SJSA1 (cell line): Measurements from ENCODE around the gene IL5RA. TPM values are rescaled to one million over a fixed set of nuclear protein-coding genes. Genes with fewer than 3 reads are reported as not detected.

ENCODE experiments used
- DNase-seq, 2 experiments: peaks; one replicate each; pipeline ENCODE4 v3.0.0-alpha.2; 2015 to 2020; ENCODE audit warnings: low spot score in 2 of 2, low read depth in 1 of 2
- H3K27ac ChIP-seq: fragments of 250-450 bp; sonication (Bioruptor Pico); 2 replicates; pipeline ENCODE4 v1.5.1; 2020; ENCODE audit warnings: mild to moderate bottlenecking, moderate library complexity
- H3K27me3 ChIP-seq: fragments of 250-450 bp; sonication (Bioruptor Pico); replicated peaks from 2 replicates; pipeline ENCODE4 v1.5.1; 2020; ENCODE audit warnings: mild to moderate bottlenecking, moderate library complexity
- H3K36me3 ChIP-seq: fragments of 250-450 bp; sonication (Bioruptor Pico); 2 replicates; pipeline ENCODE4 v1.5.1; 2020; ENCODE audit warnings: mild to moderate bottlenecking
- H3K4me1 ChIP-seq: fragments of 250-450 bp; sonication (Bioruptor Pico); replicated peaks from 2 replicates; pipeline ENCODE4 v1.6.1; 2021; ENCODE audit warnings: mild to moderate bottlenecking
- H3K4me3 ChIP-seq: fragments of 250-450 bp; sonication (Bioruptor Pico); 2 replicates; pipeline ENCODE4 v1.5.1; 2020; ENCODE audit warnings: mild to moderate bottlenecking
- H3K9me3 ChIP-seq: fragments of 250-450 bp; sonication (Bioruptor Pico); replicated peaks from 2 replicates; pipeline ENCODE4 v1.5.1; 2020; ENCODE audit warnings: mild to moderate bottlenecking
- total RNA-seq: library from RNA; depleted of rRNA; stranded (reverse); fragments of >200 nt; shearing (Covaris generic); gene quantifications from 2 replicates; pipeline ENCODE4 v1.2.3, GENCODE V29; 2014

Gene IL5RA
- total RNA-seq, 1 experiment from 2014 or later, result not detected

DNA sequence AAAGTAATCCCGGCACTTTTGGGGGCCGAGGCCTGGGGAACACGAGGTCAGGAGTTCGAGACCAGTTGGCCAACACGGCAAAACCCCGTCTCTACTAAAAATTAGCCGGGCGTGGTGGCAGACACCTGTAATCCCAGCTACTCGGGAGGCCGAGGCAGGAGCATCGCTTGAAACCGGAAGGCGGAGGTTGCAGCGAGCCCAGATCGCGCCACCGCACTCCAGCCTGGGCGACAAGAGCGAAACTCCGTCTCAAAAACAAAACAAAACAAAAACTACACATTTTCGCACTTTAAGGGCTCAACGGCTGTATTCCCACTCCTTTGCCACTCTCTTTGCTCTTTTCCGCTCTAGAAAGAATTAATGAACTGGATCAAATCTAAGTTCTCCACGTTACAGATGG is 15.8 kb upstream of the IL5RA start:
- H3K4me3 ChIP-seq, result peak overlapping the region; percentile 90
- no peak for DNase-seq

DNA sequence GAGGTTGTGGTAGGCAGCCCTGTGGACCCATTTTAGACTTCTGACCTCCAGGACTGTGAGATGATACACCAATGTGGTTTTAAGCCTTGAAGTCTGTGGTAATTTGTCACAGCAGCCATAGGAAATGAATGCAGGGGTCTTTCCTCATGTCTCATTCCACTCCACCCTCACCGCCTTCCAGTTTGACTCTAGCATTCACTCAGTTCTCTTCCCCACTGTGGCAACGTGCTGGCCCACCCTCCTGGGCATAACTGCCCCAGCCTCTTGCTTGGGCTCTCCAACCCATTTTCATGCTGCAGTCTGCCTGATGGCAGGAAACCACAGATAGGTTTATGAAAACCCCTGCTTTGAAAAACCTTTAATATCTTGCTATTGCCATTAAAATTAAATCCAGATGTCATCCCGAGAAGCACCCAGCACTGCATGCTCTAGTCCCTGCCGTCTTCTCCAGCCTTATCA is 9.2 kb upstream of the IL5RA start:
- no peak for DNase-seq
- Histone ChIP-seq H3K4me1 (no peaks in the 10 kb centered on the region), H3K9me3 (no peaks in the 10 kb centered on the region), H3K27me3 (no peaks in the 10 kb centered on the region), H3K36me3 (no peaks in the 10 kb centered on the region), H3K27ac (no peak overlapping the region), H3K4me3 (no peak overlapping the region)

More for the DNA sequence above, 15.8 kb upstream of the IL5RA start:
- Histone ChIP-seq H3K9me3 (no peaks in the 10 kb centered on the region), H3K36me3 (peaks cover 30% of the 10 kb centered on the region), H3K4me1 (peaks cover 5% of the 10 kb centered on the region), H3K27me3 (no peaks in the 10 kb centered on the region), H3K27ac (peak overlapping the region; percentile 94)

DNA sequence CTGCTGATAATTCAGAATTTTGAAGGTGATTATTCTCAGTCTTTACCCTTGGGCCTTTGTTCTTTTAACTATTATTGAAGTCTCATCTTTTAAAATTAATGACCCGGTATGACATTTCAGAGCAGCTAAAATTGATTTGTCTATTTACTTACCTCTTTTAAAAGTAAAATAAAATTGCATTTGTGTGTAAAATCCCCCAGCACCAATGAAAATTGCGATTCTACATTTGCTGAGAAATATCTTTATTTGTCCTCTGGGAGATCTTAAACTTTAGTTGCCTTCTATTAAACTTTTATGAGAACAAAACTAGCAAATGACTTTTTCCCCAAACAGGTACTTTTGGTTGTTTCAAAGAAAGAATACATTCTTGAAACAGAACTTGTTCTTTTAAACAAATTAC is 7.5 kb upstream of the IL5RA start:
- Histone ChIP-seq H3K9me3 (no peaks in the 10 kb centered on the region), H3K36me3 (no peaks in the 10 kb centered on the region), H3K27ac (no peak overlapping the region), H3K27me3 (no peaks in the 10 kb centered on the region), H3K4me3 (no peak overlapping the region), H3K4me1 (no peaks in the 10 kb centered on the region)
- no peak for DNase-seq

DNA sequence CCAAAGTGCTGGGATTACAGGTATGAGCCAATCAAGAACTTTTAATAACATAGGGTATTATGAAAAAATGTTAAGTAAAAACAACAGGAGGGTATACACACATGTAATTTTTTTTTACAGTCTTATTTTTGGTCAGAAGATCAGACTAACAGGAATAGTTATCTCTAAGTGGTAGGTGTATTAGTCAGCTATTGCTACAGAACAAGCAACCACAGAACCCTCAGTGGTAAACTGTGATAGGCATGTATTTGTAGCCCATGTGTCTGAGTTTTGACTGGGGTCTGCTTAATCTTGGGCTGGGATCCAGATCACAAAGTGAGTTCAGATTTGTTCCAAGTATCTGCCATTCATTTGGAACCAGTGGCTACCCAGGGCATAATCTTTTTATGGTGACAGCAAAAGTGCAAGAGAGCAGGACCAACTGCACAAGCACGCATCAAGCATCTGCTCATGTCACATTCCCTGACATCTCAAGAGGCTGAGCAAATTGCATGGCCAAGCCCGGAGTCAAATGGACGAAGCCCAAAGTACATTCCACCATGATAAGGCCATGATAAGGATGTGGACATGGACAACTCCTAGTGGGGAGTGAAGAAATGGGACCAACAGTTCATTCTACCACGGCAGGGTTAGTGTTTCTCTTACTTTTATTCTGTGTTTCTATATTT is 3.0 kb upstream of the IL5RA start:
- DNase-seq, result no peak
- no peaks in the 10 kb centered on the region for H3K4me1 ChIP-seq
- no peaks in the 10 kb centered on the region for H3K36me3 ChIP-seq
- no peaks in the 10 kb centered on the region for H3K27me3 ChIP-seq
- no peaks in the 10 kb centered on the region for H3K9me3 ChIP-seq
- H3K4me3 ChIP-seq, result no peak overlapping the region
- H3K27ac ChIP-seq, result no peak overlapping the region

DNA sequence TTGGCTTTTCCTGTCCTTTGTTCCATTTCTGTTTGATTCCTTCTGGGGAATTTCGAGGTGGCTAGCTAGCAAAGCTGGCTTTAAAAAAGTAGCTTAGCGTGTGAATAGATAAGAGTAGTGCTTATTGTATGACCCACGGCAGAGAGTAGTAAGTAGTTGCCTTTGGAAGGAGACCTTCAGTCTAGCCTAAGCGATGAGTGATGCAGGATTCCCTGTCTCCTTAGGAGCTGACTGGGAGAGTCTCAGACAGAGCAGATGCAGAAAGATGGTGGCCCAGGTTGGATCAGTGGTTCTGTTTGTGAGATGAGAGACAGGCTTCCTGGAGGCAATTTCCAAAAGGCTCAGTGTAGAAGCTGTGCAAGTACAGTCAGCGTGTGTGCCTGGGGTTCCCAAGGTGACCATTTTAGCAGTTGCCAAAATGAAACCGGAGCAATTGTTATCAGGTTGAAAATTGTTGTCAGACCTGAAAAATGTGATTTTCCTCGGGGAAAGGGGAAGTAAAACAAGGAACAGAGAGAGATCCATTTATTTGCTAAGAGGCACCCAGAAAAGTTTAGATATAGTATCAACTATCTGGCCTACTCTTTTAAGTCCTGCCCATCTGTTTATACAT is 681 bp upstream of the IL5RA start:
- DNase-seq, result no peak
- Histone ChIP-seq H3K4me3 (no peak overlapping the region), H3K9me3 (no peaks in the 10 kb centered on the region), H3K4me1 (no peaks in the 10 kb centered on the region), H3K27me3 (no peaks in the 10 kb centered on the region), H3K36me3 (no peaks in the 10 kb centered on the region), H3K27ac (no peak overlapping the region)

DNA sequence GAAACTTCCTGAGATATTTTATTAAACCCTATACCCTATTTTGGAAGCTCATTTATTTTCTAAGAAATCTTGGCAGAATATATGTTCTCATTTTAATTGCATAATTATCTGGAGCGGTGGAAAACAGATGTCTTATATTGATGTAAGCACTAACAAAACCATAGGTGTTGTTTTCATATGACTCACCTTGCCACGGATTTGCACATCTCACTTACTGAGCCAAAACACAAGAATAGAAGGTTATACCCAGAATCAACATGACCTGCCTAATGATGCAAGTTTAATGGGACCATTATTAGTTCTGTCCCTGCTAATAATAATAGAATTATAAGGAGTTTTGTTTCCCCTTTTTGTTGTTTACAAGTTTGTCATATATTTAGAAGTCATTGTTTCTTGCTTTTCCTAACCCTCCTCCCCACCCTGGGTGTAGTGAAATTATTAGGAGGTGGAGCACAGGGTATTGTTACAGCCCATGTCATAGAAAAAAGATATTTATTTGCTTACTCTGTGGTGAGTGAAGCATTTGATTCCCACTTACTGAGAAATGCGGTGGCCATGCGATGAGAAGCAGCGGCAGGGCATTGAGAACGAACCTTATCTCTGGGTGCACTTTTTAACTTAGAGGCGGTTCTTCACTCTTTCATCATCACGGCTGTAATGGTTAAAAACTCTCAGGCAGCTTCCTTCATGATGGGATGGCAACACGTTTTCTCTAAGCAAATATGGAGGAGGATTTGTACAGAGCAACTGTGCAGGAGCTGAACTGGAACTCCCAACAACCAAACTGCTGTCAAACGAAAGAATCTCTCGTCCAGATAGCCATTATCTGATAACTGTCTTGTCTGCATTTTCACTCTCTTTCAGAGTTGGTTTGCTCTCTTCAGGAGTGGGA is 521 bp downstream of the IL5RA start:
- Histone ChIP-seq H3K4me3 (no peak overlapping the region), H3K4me1 (no peaks in the 10 kb centered on the region), H3K27me3 (no peaks in the 10 kb centered on the region), H3K27ac (no peak overlapping the region), H3K9me3 (no peaks in the 10 kb centered on the region), H3K36me3 (no peaks in the 10 kb centered on the region)
- no peak for DNase-seq

DNA sequence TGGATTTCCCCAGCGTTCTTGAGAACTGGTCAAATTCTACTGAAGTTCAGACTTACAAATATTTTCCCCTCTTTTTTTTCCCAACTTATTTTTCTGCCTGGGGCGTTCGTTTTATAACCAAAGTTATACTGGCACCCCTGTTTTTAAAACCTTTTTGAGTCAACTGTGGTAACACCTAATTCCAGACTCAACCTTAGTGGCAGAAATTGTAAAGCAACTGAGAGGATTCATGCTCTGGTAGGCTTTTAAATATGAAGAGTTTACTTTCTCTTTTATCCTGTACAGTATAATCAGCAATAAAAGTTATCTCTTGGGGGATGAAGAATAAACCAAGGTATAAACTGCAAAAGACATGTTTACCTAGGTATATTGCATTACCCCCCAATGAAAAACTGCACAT is 2.3 kb downstream of the IL5RA start:
- Histone ChIP-seq H3K36me3 (no peaks in the 10 kb centered on the region), H3K4me3 (no peak overlapping the region), H3K27me3 (no peaks in the 10 kb centered on the region), H3K27ac (no peak overlapping the region), H3K9me3 (no peaks in the 10 kb centered on the region), H3K4me1 (no peaks in the 10 kb centered on the region)
- no peak for DNase-seq

DNA sequence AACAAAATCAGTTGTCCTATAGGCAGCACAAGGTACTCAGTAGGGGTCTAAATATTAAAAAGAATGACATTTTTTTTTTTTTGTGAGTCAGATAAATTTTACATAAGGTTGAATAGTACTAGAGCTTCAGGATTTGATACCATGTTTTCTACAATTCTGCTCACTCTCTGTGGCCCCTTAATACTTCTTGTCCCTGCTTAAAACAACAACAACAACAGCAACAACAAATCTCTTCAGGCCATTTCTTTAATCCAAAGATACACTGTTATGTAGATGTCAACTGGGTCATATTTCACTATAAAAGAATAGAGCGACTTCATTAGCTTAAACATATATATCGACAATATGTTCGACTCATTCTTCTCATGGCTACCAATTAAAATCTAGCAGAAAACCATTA is 3.0 kb downstream of the IL5RA start:
- Histone ChIP-seq H3K27ac (no peak overlapping the region), H3K27me3 (no peaks in the 10 kb centered on the region), H3K36me3 (no peaks in the 10 kb centered on the region), H3K9me3 (no peaks in the 10 kb centered on the region), H3K4me3 (no peak overlapping the region), H3K4me1 (no peaks in the 10 kb centered on the region)
- DNase-seq, result no peak

DNA sequence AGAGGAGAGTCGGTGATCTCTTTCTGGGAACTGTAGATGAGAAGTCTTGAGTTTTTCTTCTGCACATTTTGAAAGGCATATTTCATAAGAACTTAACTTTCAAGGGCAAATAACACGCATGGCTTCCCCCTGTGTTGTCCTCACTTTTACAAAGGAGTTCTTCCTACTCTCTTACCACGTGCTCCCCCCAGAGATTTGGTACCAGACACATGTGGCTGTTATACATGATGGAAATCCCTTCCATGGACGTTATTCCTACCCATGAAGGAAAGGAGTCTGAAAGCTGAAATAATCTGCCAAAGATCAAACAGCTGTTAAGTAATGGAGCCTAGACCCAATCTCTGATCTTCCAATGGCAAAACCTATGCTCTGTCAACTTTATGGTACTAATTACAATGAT is 4.4 kb downstream of the IL5RA start:
- Histone ChIP-seq H3K36me3 (no peaks in the 10 kb centered on the region), H3K4me1 (no peaks in the 10 kb centered on the region), H3K9me3 (no peaks in the 10 kb centered on the region), H3K4me3 (no peak overlapping the region), H3K27me3 (no peaks in the 10 kb centered on the region), H3K27ac (no peak overlapping the region)
- no peak for DNase-seq

DNA sequence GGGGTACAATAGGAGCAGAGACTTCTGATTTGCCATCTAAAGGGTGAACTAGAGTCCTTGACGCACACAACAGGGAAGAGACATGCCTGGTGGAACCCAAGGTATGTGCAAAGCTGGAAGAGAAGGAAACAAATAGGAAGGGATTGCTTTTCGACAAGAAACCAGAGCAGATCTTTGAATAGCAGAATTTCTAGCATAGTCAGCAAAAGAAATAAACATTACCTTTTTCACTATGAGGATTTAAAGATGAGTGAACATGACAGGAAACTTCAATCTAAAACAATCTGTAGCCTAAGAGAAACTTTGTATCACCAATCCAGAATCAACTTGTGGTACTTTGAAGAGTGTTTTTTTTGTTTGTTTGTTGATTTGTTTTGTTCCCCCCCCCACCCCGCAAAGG is 4.9 kb downstream of the IL5RA start:
- no peaks in the 10 kb centered on the region for H3K4me1 ChIP-seq
- no peaks in the 10 kb centered on the region for H3K9me3 ChIP-seq
- H3K27ac ChIP-seq, result no peak overlapping the region
- DNase-seq, result no peak
- H3K4me3 ChIP-seq, result no peak overlapping the region
- H3K27me3 ChIP-seq, result no peaks in the 10 kb centered on the region
- H3K36me3 ChIP-seq, result no peaks in the 10 kb centered on the region

DNA sequence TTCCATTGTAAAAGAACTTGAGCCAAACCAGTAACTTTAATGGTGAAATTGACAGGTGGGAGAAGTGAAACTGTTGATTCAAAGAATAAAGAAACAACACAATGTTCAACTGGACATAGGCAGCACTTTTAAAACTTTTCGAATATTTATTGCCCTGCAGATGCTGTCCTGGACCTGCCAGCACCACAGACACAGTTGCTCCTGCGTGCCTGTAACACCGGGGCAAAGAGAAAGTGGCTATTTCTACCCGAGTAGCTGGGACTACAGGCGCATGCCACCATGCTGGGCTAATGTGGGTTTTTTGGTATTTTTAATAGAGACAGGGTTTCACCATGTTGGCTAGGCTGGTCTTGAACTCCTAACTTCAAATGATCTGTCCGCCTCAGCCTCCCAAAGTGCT is 7.4 kb downstream of the IL5RA start:
- no peak for DNase-seq
- no peaks in the 10 kb centered on the region for H3K27me3 ChIP-seq

DNA sequence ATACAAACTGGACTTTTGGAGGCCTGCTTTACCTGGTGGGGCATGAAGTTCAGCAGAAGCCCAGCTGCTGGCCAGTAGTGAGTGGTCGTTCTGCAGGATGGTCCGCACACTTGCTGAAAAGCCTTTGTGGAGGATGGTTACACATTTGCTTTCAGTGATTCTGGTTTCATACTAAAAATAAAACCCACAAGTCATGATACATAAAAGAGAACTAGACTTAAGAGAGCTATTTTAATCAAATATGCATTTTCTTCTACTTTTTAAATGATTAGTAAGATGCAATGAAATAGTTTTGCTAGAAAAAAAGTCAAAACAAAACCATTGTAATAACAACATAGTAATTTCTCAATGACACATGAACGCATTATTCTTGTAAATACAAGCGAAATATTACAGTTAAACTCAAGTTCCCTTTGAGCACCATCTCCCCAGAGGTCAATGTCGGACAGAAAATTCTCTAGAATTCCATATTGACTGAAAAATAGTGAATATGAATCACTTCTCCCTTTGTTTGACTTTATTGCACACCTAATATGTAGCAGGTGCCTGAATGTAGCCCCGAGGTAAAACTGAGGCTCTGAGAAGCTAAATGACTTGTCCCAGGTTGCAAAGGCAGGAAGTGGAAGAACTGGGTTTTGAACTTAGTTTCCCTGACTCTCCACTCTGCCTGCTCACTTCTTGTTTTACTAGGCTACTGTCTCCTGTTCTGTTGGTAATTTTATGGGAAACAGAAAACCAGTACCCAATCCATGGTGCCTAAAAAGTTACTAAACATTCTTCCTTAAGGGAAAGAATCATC is 8.3 kb downstream of the IL5RA start:
- no peak for DNase-seq
- Histone ChIP-seq H3K4me1 (no peaks in the 10 kb centered on the region), H3K4me3 (no peak overlapping the region), H3K36me3 (no peaks in the 10 kb centered on the region), H3K27ac (no peak overlapping the region), H3K27me3 (no peaks in the 10 kb centered on the region), H3K9me3 (no peaks in the 10 kb centered on the region)

More for the DNA sequence above, 7.4 kb downstream of the IL5RA start:
- no peak overlapping the region for H3K27ac ChIP-seq
- H3K36me3 ChIP-seq, result no peaks in the 10 kb centered on the region
- no peak overlapping the region for H3K4me3 ChIP-seq
- H3K4me1 ChIP-seq, result no peaks in the 10 kb centered on the region
- H3K9me3 ChIP-seq, result no peaks in the 10 kb centered on the region

DNA sequence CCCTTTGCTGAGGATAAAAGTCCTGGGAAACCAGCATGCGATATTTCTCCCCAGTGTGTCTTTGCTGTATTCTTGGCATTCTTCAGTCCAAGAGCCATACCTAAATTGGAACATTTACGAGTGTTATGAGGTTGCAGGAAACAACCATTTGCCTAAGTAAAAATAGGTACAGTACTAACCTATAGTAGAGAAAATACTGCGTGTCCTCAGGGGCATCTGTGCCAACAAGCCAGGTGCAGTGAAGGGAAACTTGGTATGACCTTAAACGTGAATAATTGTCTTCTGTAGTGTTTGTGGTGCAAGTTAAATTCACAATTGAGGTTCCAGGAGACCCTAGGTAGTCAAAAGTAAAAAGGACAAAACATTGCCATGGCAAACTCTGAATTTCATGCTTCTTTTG is 12.2 kb downstream of the IL5RA start:
- Histone ChIP-seq H3K27me3 (no peaks in the 10 kb centered on the region), H3K9me3 (no peaks in the 10 kb centered on the region), H3K36me3 (no peaks in the 10 kb centered on the region), H3K27ac (no peak overlapping the region), H3K4me3 (no peak overlapping the region), H3K4me1 (no peaks in the 10 kb centered on the region)
- no peak for DNase-seq
